GM12878 (cell line): Measurements from ENCODE around the gene RPL10A. TPM values are rescaled to one million over a fixed set of nuclear protein-coding genes. Genes with fewer than 3 reads are reported as not detected.

Experiments used
- ATAC-seq: fragments of 200-7000 bp; cut with Tn5 transposase; 3 replicates; pipeline ENCODE4 v1.9.1; 2020; ENCODE audit warnings: mild to moderate bottlenecking, moderate library complexity
- BruUV-seq: library from RNA; stranded (reverse); fragments of 400-500 nt; replicated peaks from 2 replicates; lab custom pipeline; 2021; lab: Mats Ljungman, UMichigan
- CTCF ChIA-PET: fragments of 300-600 bp; sonication (Branson Sonifier 250); formaldehyde crosslinking; extraction: SDS; loops from one replicate; lab custom pipeline; 2021; ENCODE audit warnings: inconsistent platforms; lab: Yijun Ruan, JAX
- POLR2A ChIA-PET: fragments of 350-600 bp; formaldehyde crosslinking; extraction: SDS; loops from one replicate; lab custom pipeline; 2021; ENCODE audit warnings: inconsistent platforms; lab: Charles Lee
- RAD21 ChIA-PET: fragments of 300-600 bp; sonication (Branson Sonifier 250); formaldehyde crosslinking; loops from one replicate; lab custom pipeline; 2023; ENCODE audit warnings: antibody characterized with exemption; ENCODE audit not compliant: unreplicated experiment; lab: Charles Lee
- SMC1A ChIA-PET: fragments of 300-600 bp; sonication (Branson Sonifier 250); formaldehyde crosslinking; loops from one replicate; lab custom pipeline; 2023; ENCODE audit not compliant: unreplicated experiment, uncharacterized antibody; lab: Charles Lee
- DNase-seq: peaks from one replicate; pipeline ENCODE4 v3.0.0-alpha.2; 2011; ENCODE audit warnings: low read depth, low spot score
- FAIRE-seq: peaks from 3 replicates; lab custom pipeline; 2011; peaks lifted over from hg19 to GRCh38; lab: Jason Lieb, UNC
- H2AFZ ChIP-seq: 2 replicates; pipeline ENCODE4 v1.6.0; 2011; ENCODE audit warnings: low read depth, low read length, control low read depth; ENCODE audit not compliant: control insufficient read depth
- H3K27ac ChIP-seq: 2 replicates; pipeline ENCODE4 v1.5.1; 2011; ENCODE audit warnings: control low read depth; ENCODE audit not compliant: control insufficient read depth, insufficient read depth
- H3K27me3 ChIP-seq, 2 experiments: replicated peaks in 1 of 2; 2 replicates each; pipeline versions ENCODE4 v1.6.0 to v1.6.1; 2011; ENCODE audit warnings: low read length in 1 of 2; ENCODE audit not compliant: control insufficient read depth in 2 of 2, insufficient read depth in 2 of 2
- H3K36me3 ChIP-seq, 2 experiments: 2 replicates each; pipeline ENCODE4 v1.5.1; 2011; ENCODE audit warnings: low read length in 1 of 2; ENCODE audit not compliant: control insufficient read depth in 2 of 2, insufficient read depth in 2 of 2
- H3K4me1 ChIP-seq: 2 replicates; pipeline ENCODE4 v1.6.1; 2011; ENCODE audit warnings: mild to moderate bottlenecking, low read length, moderate library complexity, mixed read lengths; ENCODE audit not compliant: control insufficient read depth, insufficient read depth
- H3K4me2 ChIP-seq: 2 replicates; pipeline ENCODE4 v1.6.0; 2011; ENCODE audit warnings: control low read depth; ENCODE audit not compliant: control insufficient read depth, insufficient read depth
- H3K4me3 ChIP-seq: fragments of 200-600 bp; sonication (generic); 2 replicates; pipeline ENCODE4 v1.5.1; 2016
- H3K79me2 ChIP-seq: 2 replicates; pipeline ENCODE4 v1.6.0; 2011; ENCODE audit warnings: low read length; ENCODE audit not compliant: control insufficient read depth, insufficient read depth
- H3K9ac ChIP-seq: 2 replicates; pipeline ENCODE4 v1.8.0; 2011; ENCODE audit warnings: low read length, control low read depth, mixed read lengths; ENCODE audit not compliant: control insufficient read depth, insufficient read depth
- H3K9me3 ChIP-seq: replicated peaks from 3 replicates; pipeline ENCODE4 v1.5.1; 2011; ENCODE audit warnings: mild to moderate bottlenecking, low read length; ENCODE audit not compliant: control insufficient read depth, insufficient read depth
- H4K20me1 ChIP-seq: 2 replicates; pipeline ENCODE4 v1.6.0; 2011; ENCODE audit not compliant: control insufficient read depth, insufficient read depth
- BHLHE40 ChIP-seq, 2 experiments: fragments of 450-650 bp in 1 of 2; IDR thresholded peaks; 2 replicates each; pipeline ENCODE4 v1.6.1; 2011 to 2017; ENCODE audit warnings: low read depth in 2 of 2, borderline replicate concordance in 1 of 2, improper control_type of control experiment in 1 of 2, low read length in 1 of 2, mild to moderate bottlenecking in 1 of 2
- MEF2B ChIP-seq: fragments of 450-650 bp; IDR thresholded peaks from 2 replicates; pipeline ENCODE4 v1.6.1; 2018; ENCODE audit warnings: mild to moderate bottlenecking, moderate library complexity; ENCODE audit not compliant: partially characterized antibody, poor library complexity, severe bottlenecking
- PAX8 ChIP-seq: fragments of 450-650 bp; IDR thresholded peaks from 2 replicates; pipeline ENCODE4 v1.6.1; 2017; ENCODE audit warnings: mild to moderate bottlenecking, moderate library complexity
- RELA ChIP-seq: fragments of 450-650 bp; IDR thresholded peaks from 2 replicates; pipeline ENCODE4 v1.8.0; 2014; ENCODE audit warnings: borderline replicate concordance; ENCODE audit not compliant: partially characterized antibody
- SREBF2 ChIP-seq: IDR thresholded peaks from 2 replicates; pipeline ENCODE4 v1.6.1; 2012; ENCODE audit warnings: mild to moderate bottlenecking, low read length
- ZBTB40 ChIP-seq: fragments of 450-650 bp; IDR thresholded peaks from 2 replicates; pipeline ENCODE4 v1.6.1; 2016; ENCODE audit warnings: mild to moderate bottlenecking, moderate library complexity, borderline replicate concordance
- ZNF217 ChIP-seq: fragments of 450-650 bp; IDR thresholded peaks from 2 replicates; pipeline ENCODE4 v1.6.1; 2017; ENCODE audit warnings: antibody characterized with exemption, mild to moderate bottlenecking
- WGBS: methylation state at CpG from one replicate; pipeline ENCODE4 v1.1.6; 2016; ENCODE audit warnings: low lambda C conversion rate; ENCODE audit not compliant: insufficient replicate concordance, insufficient coverage; ENCODE audit errors: missing lambda C conversion rate; 5-methylcytosine and 5-hydroxymethylcytosine counted together
- in situ Hi-C: fragments of 300-500 bp; cut with MboI; formaldehyde crosslinking; loops from 9 replicates; pipeline ENCODE4 v1.14.3; 2018; ENCODE audit warnings: mixed read lengths
- intact Hi-C: fragments of 100-400 bp; cut with micrococcal nuclease; formaldehyde crosslinking; loops from one replicate; pipeline ENCODE4 v1.14.2; 2022; ENCODE audit not compliant: unreplicated experiment
- polyA plus RNA-seq, 11 experiments: library from polyadenylated mRNA; depleted of rRNA in 4 of 11; unstranded in 6 of 11; stranded (reverse) in 5 of 11; fragments of >200 nt; fragmentation: Nextera tagmentation in 4 of 11; fragmentation: Illumina TruSeq in 1 of 11; extraction: Ambion mirVana in 4 of 11; extraction: Trizol in 1 of 11; gene quantifications; 1 replicate in 1 of 11; 2 replicates in 10 of 11; pipeline versions ENCODE4 v1.2.1 to v1.2.3, GENCODE V29; 2011 to 2016; ENCODE audit warnings: inconsistent platforms in 2 of 11, missing spikeins in 2 of 11, low read depth in 1 of 11
- total RNA-seq, 4 experiments: library from RNA; depleted of rRNA in 3 of 4; stranded (reverse); fragments of >200 nt in 3 of 4; fragmentation: Illumina TruSeq in 1 of 4; extraction: Trizol in 1 of 4; gene quantifications; 2 replicates each; pipeline versions ENCODE4 v1.2.1 to v1.2.3, GENCODE V29; 2013 to 2021

Gene RPL10A
- total and polyA plus RNA-seq, 10 of the 15 experiments (the other 5 are each of a cell fraction or from before 2014, with no cell fraction given): 833 to 4,029 (median 2,795) TPM

- DNase-seq (no peak), FAIRE-seq (no peak), ATAC-seq (no peak)
- Histone ChIP-seq H3K36me3 (no peaks in the 10 kb centered on the region), H3K9ac (no peak overlapping the region), H3K4me2 (no peak overlapping the region), H2AFZ (no peak overlapping the region), H4K20me1 (no peaks in the 10 kb centered on the region), H3K27me3 (no peaks in the 10 kb centered on the region), H3K4me1 (no peaks in the 10 kb centered on the region), H3K27ac (no peak overlapping the region), H3K79me2 (no peaks in the 10 kb centered on the region), H3K4me3 (no peak overlapping the region), H3K9me3 (no peaks in the 10 kb centered on the region)
- no peak for TF ChIP-seq RELA
- no peak for TF ChIP-seq ZBTB40
- no peak for TF ChIP-seq PAX8
- TF ChIP-seq ZNF217: no peak
- no peak for TF ChIP-seq MEF2B
- no peak for TF ChIP-seq BHLHE40 (IDR thresholded peaks at IDR 0.05; ENCODE audit: borderline replicate concordance in 1 of 2, low read depth in 2 of 2, low read length in 1 of 2)
- TF ChIP-seq SREBF2: no peak
- ChIA-PET POLR2A (no interaction called here), RAD21 (no interaction called here), CTCF (no interaction called here), SMC1A (interaction anchor here (1.4 to 1.7 kb wide), 2 partner anchors 99 to 105 kb away, joined by 3 to 4 read pairs; no protein-coding TSS in a partner anchor)
- in situ Hi-C loops (no loop called here), intact Hi-C loops (no loop called here)
- BruUV-seq: no TSS peak
- 92% methylated on average over 5 of the region's 5 CpGs for WGBS
These were observed 25.5 kb upstream of the RPL10A start for GRCh38 chr6:35442693-35443092.
